ENCODE results near the gene MRPS27.
"Not testable (repeated sequence)": the region's sequence is repeated elsewhere in the genome, so short reads cannot be mapped to it uniquely, and the experiment has no call there.

Gene MRPS27

DNA sequence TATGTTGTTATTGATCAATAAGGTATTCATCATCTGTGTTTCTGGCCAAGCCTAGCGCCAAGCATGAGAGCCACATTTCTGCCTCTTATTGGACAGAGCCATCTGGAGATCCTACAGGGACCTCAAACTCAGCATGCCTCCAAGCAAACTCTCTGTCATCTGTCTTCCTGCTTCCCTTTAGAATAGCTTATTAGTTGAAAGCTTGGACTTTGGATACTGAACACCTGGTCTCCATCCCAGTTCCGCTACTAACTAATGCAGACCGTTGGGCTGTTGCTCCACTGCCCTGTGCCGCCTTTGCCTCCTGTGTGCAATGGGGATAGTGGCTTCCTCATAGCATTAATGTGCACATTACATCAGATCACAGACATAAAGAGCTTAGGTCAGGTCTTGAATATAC lies 147.3 kb downstream of the MRPS27 start:
- peaks cover 27% of the 10 kb centered on the region for H3K27me3 Mint-ChIP-seq
- H3K9me3 Mint-ChIP-seq = no peaks in the 10 kb centered on the region
- H3K36me3 Mint-ChIP-seq (ENCODE audit: low read depth) = no peaks in the 10 kb centered on the region
- H3K4me1 Mint-ChIP-seq (ENCODE audit: low read depth) = no peaks in the 10 kb centered on the region
- H3K27ac Mint-ChIP-seq = no peak overlapping the region
- no peak overlapping the region for H3K4me3 Mint-ChIP-seq
- intact Hi-C loops (cut with micrococcal nuclease) = no loop called here

DNA sequence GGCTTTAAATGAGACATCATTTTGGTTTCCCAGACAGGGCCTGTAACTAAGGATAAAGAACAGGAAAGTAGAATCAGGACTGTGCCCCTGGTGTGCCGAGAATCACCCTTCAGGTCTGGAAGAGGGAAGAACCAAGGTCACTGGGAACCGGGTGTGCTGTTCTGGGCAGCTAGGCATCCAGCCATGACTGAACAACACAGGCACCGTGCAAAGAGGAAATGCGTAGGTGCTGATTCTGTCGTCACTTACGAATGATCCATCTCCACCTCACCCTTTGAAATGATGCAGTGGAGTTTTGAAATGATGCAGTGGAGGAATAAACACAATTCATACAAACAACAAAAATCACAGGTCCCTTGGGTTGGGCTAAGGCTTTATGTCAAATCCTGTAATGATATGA lies 148.4 kb downstream of the MRPS27 start:
- Mint-ChIP-seq H3K9me3 (no peaks in the 10 kb centered on the region), H3K36me3 (ENCODE audit: low read depth) (no peaks in the 10 kb centered on the region), H3K4me1 (ENCODE audit: low read depth) (no peaks in the 10 kb centered on the region), H3K4me3 (no peak overlapping the region), H3K27ac (no peak overlapping the region), H3K27me3 (peaks cover 29% of the 10 kb centered on the region)
- intact Hi-C loops (cut with micrococcal nuclease) = no loop called here

DNA sequence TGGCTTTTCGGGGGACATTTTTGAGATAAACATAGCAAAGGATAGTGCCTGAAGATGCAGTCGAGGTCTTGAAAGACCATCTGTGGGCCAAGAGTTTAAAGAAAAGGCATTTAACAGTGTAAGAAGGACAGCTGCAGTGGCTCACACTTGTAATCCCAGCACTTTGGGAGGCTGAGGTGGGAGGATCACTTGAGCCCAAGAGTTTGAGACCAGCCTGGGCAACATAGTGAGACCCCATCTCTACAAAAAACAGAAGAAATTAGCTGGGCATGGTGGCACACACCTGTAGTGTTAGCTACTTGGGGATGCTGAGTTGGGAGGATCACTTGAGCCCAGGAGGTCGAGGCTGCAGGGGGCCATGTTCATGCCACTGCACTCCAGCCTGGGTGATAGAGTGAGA lies 148.9 kb downstream of the MRPS27 start:
- intact Hi-C loops (cut with micrococcal nuclease); H3K4me3 Mint-ChIP-seq; H3K27ac Mint-ChIP-seq; H3K36me3 Mint-ChIP-seq (ENCODE audit: low read depth); H3K9me3 Mint-ChIP-seq; H3K4me1 Mint-ChIP-seq (ENCODE audit: low read depth): not testable (repeated sequence)
- H3K27me3 Mint-ChIP-seq = peaks cover 33% of the 10 kb centered on the region

DNA sequence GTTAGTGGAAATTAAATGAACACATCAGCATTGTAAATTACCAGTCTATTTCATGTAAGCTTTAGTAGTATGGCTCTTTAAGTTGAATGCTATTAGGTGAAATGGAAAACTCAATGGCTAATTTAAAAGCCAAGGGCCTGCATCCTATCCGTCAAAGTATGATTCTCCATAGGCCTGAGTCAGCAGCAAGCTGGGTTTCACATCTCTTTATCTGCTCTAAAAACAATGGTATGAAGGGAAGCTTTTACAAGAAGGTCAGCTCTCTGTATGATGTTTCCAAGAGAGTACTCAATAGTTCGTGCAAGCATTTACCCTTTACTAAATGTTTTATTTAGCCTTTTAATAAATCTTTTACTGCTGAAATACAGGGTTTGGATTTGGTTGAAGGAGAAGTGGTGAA lies 149.9 kb downstream of the MRPS27 start:
- no peaks in the 10 kb centered on the region for H3K36me3 Mint-ChIP-seq (ENCODE audit: low read depth)
- H3K4me3 Mint-ChIP-seq = no peak overlapping the region
- intact Hi-C loops (cut with micrococcal nuclease) = no loop called here
- peaks cover 34% of the 10 kb centered on the region for H3K27me3 Mint-ChIP-seq
- no peaks in the 10 kb centered on the region for H3K9me3 Mint-ChIP-seq
- no peak overlapping the region for H3K27ac Mint-ChIP-seq
- no peaks in the 10 kb centered on the region for H3K4me1 Mint-ChIP-seq (ENCODE audit: low read depth)
